ENCODE data around the gene ARL11.

Gene ARL11

DNA sequence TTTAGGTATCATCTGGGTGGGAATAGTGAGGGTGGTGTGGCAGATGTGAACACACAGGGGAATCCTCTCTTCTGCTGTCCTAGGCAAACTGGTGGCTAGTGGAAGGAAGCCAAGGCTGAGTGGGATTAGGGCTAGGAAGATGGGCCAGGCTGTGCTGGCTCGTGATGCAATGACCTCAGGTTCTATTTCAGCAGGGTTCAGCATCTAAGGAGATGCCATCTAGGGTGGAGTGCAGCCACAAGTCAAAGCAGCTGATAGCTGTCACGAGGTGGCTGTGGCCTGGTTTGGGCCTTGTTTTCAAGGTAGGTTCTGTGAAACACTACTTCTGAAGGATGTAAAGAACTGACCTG lies 21.6 kb downstream of the ARL11 start:
- DNase-seq = no peak

DNA sequence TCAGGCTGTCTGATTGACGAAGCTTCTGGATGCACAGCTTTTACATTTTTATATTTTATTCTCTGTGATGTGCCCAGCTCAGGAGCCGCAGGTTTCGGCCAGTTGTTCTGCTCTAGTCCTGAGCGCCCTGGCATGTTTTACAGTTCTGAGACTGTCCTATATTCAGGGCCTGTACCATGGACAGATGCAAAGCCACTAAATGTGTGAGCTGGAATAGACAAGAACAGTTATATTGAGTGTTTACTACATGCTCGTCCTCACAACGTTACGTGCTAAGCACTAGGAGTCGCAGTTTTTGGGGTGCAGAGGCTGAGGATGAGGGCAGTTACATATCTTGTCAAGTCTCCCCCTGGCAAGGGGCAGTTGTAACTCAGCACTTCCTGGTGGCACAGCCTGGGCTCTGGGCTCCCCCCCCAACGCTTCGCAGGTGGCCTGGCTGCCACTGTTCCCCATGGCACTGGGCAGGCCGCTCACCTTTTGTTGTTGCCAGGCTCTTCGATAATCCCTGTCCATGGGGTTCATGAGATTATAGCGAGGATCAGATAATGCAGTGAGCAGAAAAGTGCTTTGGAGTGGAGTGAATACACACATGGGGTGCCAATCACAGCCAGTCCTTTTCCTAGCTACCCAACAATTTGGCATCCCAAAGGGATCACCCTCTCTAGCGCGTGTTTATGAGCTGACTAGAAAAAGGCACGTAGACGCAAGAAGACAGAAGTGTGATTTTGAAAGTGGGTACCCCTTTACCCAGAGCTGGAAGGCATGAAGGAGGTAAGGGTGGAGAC lies 23.5 kb downstream of the ARL11 start:
- DNase-seq = no peak

DNA sequence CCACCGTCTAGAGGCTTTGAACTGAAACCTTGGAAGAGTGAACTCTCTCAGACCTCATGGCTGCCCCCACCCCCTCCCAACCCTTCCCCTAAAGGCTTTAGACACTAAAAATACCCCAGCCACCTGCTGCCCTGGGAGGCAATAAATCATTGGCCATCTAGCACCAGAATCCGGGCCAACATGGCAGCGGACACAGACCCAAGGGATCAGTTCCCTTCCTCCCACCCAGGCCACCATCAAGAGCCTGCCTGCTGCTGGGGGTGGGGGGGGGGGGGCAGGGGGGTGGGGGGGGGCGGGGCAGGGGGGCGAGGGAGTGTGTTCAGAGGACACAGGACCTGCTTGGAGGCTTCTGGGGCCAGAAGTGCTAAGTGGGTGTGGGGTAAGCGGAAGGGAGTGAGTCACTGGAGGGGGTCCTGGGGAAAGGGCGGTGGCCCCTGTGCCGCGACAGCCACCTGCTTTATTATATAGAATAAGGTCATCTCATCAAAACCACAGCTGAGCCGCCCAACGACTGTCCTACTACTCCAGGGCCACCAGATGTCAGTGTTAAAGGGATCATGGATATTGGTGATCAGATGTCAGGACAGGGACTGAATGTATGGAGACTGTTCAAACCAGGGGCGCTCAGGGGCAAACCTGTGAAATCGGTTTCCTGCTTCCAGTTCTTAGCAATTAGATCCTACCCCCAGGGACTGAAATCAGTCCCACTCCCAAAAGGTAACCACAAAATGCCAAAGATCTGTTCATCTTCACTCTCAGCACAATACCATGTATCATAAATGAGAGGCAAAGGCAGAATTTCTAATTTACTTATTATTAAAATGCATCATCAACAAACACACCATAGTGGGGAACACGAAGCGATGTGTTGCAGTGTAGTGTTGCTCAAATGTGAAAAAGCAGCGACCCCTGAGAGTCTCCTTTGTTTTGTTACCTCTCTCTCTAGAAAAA lies 24.3 kb downstream of the ARL11 start:
- DNase-seq = peak; percentile 11 to 32

DNA sequence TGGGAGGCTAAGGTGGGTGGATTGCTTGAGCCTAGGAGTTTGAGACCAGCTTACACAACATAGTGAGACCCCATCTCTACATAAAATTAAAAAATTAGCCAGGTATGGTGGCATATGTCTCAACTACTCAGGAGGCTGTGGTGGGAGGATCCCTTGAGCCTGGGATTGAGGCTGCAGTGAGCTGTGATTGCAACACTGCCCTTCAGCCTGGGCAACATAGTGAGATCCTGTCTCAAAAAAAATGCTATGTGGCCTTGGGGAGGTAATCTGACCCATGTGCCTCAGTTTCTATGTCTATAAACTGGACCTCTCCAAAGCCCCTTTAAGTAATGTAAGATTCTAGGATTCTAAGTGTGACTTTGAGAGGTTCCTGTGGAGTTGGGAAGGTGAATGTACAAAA lies 25.2 kb downstream of the ARL11 start:
- no peak for DNase-seq

DNA sequence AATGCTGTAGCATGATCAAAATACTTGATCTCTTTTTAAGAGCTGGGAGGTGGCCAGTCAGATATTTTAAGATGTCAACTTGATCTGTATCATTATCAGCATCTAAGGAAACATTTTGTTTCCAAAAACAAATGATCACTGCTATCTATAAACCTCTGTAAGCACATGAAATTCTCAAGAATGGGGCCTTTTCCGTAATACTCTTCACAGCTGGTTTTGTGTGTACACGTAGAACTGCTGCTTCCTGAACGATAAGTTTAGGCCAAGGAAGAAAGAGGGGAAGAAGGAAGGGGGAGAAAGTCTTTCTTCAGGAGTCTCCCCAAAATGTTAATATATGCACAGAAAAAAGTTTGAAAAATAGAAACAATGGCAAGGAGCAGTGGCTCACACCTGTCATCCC lies 25.7 kb downstream of the ARL11 start:
- DNase-seq = no peak

DNA sequence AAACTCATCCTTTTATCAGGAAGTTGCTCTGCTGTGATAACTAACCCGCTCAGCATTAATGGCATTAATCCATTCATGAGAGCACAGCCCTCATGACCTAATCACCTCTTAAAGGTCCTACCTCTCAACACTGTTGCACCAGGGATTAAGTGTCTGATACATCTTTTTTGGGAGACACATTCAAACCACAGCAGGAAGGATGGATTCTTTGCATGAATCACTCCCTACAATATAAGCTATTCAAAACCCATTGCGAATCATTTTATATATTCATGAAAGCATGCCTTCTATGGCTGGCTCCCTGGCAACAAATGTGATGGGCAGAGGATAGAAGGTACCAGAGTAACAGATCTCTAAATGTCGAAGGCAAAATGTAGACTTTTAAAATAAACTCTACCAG lies 27.6 kb downstream of the ARL11 start:
- DNase-seq = no peak

DNA sequence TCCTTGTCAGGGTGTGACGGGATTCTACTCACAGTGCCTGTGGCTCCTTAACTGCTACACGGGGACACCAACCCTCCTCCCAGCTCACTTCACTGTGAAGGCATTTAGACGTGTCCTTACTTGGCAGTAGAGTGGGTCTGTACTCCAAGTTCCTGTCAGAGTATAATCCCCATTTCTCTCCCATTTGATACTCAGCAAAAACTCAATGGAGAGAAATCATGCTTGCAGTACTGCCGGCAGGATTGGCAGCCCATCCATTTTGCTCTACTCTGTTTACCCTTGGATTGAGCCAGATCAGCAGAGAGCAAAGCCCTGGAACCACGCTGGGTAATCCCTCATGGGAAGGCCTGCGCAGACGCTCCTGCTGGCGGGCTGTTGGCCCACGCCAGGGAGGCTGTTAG lies 28.9 kb downstream of the ARL11 start:
- DNase-seq = no peak

DNA sequence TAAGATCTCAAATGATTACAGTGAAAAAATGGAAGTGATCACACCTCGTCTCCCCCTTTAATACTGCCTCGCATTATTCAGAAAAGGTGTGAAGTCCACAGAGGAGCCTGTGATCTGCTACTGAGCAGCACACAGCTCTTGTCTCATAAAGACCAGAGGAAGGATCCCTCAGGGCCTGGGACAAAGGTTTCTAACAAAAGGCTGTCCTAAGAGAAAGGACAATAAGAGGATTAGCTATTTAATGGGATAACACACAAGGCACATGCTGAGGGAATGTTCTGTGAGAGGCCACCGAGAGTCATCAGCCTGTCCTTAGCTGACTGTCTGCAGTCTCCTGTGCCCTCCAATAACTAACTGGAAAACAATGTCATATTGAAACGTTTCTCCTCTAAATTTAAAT lies 36.3 kb downstream of the ARL11 start:
- no peak for DNase-seq

DNA sequence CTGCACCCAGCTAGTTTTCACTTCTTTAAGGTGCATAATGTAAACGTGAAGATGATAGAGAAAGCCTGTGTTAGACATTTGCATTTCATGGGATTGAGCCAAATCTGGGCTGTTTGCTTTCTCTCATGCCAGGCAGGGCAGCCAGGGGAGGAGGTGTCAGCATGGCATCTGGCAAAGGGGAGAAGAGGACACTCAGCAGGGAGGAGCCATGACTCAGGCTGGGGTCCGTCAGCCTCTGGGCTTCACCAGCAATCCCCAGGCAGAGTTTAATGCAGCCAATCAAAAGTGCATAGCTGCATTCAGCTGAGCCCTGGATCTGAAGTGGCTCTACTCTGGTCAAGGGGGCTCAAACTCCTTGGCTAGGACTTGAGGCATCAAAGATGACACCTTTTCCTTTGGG lies 39.5 kb downstream of the ARL11 start:
- no peak for DNase-seq

DNA sequence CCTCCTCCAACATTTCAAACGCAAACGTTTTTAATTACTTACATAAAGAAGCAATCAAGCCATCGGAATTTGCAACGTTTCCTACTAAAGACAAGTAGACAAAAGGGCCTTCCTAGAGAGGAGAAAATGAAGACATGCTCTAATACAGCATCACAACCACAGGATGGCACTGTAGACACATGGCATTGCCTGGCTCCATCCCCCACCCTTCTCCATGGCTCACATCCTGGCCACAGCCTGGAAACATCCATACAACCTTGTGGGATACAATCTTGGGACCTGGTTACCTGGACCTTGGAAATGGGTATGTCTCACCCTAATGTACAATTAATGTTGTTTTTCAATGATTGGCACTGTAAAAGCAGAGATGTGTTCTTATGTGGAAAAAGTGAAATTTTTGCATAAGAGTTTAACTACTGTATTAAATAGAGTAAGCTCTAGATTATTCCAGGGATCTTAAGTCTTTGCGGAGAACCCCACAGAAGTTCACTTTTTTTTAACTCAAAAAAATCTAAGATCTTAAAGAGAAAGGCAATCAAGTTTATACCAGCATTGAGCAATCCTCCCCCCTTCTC lies 41.5 kb downstream of the ARL11 start:
- peak; percentile 63 to 74 for DNase-seq

DNA sequence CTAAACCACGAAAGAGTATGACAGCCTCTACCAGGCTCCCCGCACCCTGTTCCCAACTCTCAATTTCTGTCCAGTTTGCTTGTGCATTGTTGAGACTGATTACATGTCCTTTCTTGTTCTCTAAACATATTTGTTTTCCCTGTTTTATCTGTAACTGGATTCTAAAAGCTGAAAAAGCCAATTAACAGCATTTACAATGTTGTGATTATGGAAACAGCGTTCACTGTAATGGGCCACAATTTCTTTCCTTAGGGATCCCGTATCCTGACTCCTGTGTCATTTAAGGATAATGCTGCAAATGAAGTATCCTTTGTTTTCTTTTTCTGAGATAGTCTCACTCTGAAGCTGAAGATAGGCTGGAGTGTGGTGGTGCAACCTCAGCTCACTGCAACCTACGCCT lies 42.5 kb downstream of the ARL11 start:
- no peak for DNase-seq

DNA sequence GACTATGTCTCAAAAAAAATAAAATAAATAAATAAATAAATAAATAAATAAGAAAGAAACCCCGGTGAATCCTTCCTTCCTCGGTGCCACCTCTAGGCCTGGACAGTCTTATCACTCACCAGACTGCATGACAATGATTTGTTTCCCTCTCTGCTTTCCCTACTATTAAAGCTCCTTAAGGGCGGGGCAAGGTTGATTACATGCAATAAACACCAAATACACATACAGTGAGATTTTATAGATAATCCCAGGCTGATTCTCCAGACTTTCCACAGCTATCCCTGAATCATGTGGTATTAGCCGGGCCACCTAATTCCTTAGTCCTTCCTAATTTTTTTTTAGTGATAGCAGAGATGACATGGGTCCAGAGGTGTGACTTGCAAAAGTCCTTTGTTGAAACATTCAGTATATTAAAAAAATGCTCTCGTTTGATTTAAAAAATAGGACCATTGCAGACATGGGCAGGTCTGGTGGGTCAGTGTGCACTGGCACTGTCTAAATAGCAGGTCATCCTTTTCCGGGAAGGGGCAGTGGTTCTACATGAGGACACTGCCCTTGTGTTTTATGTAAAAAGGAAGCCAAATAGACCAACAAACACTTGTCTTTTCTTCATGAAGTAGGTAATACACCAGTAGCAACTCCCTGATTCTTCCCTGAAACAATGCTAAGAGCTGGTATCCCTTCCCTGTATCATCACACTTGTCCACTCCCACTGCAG lies 48.4 kb downstream of the ARL11 start:
- no peak for DNase-seq

DNA sequence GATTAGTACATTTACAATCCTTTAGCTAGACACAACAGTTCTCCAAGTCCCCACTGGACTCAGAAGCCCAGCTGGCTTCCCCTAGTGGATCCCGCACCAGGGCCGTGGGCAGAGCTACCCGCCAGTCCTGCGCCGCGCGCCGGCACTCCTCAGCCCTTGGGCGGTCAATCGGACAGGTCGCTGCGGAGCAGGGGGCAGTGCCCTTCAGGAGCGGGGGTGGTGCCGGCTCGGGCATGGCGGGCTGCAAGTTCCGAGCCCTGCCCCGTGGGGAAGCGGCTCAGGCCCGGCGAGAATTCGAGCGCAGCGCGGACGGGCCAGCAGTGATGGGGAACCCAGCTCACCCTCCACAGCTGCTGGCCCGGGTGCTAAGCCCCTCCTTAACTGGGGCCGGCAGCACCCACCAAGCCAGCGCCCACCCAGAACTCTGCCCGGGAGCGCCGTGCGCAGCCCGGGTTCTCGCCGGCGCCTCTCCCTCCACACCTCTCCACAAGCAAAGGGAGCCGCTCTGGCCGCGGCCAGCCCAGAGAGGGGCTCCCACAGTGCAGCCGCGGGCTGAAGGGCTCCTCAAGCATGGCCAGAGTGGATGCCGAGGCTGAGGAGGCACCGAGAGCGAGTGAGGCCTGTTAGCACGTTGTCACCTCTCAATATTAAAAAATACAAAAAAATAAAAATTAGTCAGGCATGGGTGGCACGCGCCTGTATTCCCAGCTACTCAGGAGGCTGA lies 50.0 kb downstream of the ARL11 start:
- no peak for DNase-seq

DNA sequence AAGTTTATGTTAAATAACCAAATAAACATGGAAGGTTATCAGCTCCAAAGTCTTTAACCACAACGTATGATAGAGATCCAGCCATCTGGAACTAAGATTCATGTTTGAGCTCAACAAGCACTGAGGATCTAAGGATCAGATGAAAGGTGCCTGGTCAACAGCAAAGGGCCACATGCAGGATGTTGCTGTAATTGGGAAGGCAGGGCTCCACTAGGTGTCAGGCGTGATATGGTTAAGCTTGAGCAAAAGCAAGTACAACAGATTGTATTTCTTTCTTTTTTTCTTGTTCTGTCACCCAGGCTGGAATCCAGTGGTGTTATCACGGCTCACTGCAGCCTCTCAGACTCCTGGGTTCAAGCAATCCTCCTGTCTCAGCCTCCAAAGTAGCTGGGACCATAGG lies 50.9 kb downstream of the ARL11 start:
- no peak for DNase-seq

DNA sequence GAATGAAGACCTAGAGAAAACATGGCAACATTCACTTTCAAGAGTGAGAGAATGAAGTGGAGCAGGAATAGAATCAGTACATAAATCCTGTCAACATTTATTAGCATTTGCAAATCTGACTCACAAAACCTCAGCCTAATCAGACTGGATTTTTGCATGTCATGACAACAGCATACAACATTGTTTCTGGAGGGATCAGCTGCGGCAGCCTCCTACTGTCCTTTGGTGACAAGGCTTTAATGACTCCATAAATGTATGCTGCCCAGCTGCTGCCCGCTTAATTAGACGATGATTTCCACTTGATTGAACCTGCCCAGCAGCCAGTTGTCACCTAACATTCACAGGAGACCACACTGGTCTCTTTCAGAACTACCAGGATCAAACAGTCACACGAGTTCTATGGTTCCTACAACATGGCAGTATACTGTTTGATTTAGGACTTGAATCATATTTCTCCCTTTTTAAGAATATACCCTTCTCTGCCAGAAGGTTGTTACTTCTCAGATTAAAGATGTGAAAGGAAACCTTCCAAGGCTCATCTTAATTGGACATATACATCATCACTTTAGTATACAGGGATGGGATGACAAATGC lies 53.6 kb downstream of the ARL11 start:
- peak; percentile 44 to 73 for DNase-seq
